ENCODE data around the gene ITCH. TPM values are rescaled to one million over a fixed set of nuclear protein-coding genes. Genes with fewer than 3 reads are reported as not detected.
"Not testable (repeated sequence)": the region's sequence is repeated elsewhere in the genome, so short reads cannot be mapped to it uniquely, and the experiment has no call there.

Gene ITCH
- total RNA-seq, 1 experiment from 2014 or later: 33.2 TPM

- in situ Hi-C loops (cut with HindIII; ENCODE audit: low sequenced_read_pairs): no loop called here
- DNase-seq (ENCODE audit: low spot score): no peak
Measured at GRCh38 chr20:34404803-34405202, 41.7 kb downstream of the ITCH start.

- in situ Hi-C loops (cut with HindIII; ENCODE audit: low sequenced_read_pairs); DNase-seq (ENCODE audit: low spot score): not testable (repeated sequence)
Measured at GRCh38 chr20:34405247-34405651, 42.2 kb downstream of the ITCH start.

- in situ Hi-C loops (cut with HindIII; ENCODE audit: low sequenced_read_pairs); DNase-seq (ENCODE audit: low spot score): not testable (repeated sequence)
Measured at GRCh38 chr20:34405942-34406341, 42.9 kb downstream of the ITCH start.

- in situ Hi-C loops (cut with HindIII; ENCODE audit: low sequenced_read_pairs): no loop called here
- DNase-seq (ENCODE audit: low spot score): no peak
Measured at GRCh38 chr20:34407962-34408474, 44.9 kb downstream of the ITCH start.

- DNase-seq (ENCODE audit: low spot score): no peak
- in situ Hi-C loops (cut with HindIII; ENCODE audit: low sequenced_read_pairs): no loop called here
Measured at GRCh38 chr20:34410336-34410735, 47.3 kb downstream of the ITCH start.

- no peak for DNase-seq (ENCODE audit: low spot score)
- in situ Hi-C loops (cut with HindIII; ENCODE audit: low sequenced_read_pairs): no loop called here
Measured at GRCh38 chr20:34412453-34412852, 49.4 kb downstream of the ITCH start.

GRCh38 chr20:34414525-34414924 lies 51.5 kb downstream of the ITCH start:
- in situ Hi-C loops (cut with HindIII; ENCODE audit: low sequenced_read_pairs); DNase-seq (ENCODE audit: low spot score): not testable (repeated sequence)

GRCh38 chr20:34415079-34415478 lies 52.0 kb downstream of the ITCH start:
- in situ Hi-C loops (cut with HindIII; ENCODE audit: low sequenced_read_pairs): no loop called here
- no peak for DNase-seq (ENCODE audit: low spot score)

- in situ Hi-C loops (cut with HindIII; ENCODE audit: low sequenced_read_pairs): no loop called here
Measured at GRCh38 chr20:34420146-34420545, 57.1 kb downstream of the ITCH start.

GRCh38 chr20:34420975-34421374 lies 57.9 kb downstream of the ITCH start:
- DNase-seq (ENCODE audit: low spot score): no peak
- in situ Hi-C loops (cut with HindIII; ENCODE audit: low sequenced_read_pairs): no loop called here

More at GRCh38 chr20:34420146-34420545, 57.1 kb downstream of the ITCH start:
- no peak for DNase-seq (ENCODE audit: low spot score)

- no peak for DNase-seq (ENCODE audit: low spot score)
- in situ Hi-C loops (cut with HindIII; ENCODE audit: low sequenced_read_pairs): no loop called here
Measured at GRCh38 chr20:34421766-34422466, 58.8 kb downstream of the ITCH start.

- in situ Hi-C loops (cut with HindIII; ENCODE audit: low sequenced_read_pairs); DNase-seq (ENCODE audit: low spot score): not testable (repeated sequence)
Measured at GRCh38 chr20:34425032-34425690, 62.1 kb downstream of the ITCH start.

- in situ Hi-C loops (cut with HindIII; ENCODE audit: low sequenced_read_pairs): no loop called here
- DNase-seq (ENCODE audit: low spot score): no peak
Measured at GRCh38 chr20:34426026-34426425, 63.0 kb downstream of the ITCH start.

GRCh38 chr20:34427331-34427730 lies 64.3 kb downstream of the ITCH start:
- no peak for DNase-seq (ENCODE audit: low spot score)
- in situ Hi-C loops (cut with HindIII; ENCODE audit: low sequenced_read_pairs): no loop called here

- in situ Hi-C loops (cut with HindIII; ENCODE audit: low sequenced_read_pairs): no loop called here
- no peak for DNase-seq (ENCODE audit: low spot score)
Measured at GRCh38 chr20:34427784-34428183, 64.7 kb downstream of the ITCH start.

- in situ Hi-C loops (cut with HindIII; ENCODE audit: low sequenced_read_pairs): no loop called here
Measured at GRCh38 chr20:34431168-34431567, 68.1 kb downstream of the ITCH start.

GRCh38 chr20:34432663-34433062 lies 69.6 kb downstream of the ITCH start:
- in situ Hi-C loops (cut with HindIII; ENCODE audit: low sequenced_read_pairs); DNase-seq (ENCODE audit: low spot score): not testable (repeated sequence)

More at GRCh38 chr20:34431168-34431567, 68.1 kb downstream of the ITCH start:
- no peak for DNase-seq (ENCODE audit: low spot score)

GRCh38 chr20:34433391-34433790 lies 70.3 kb downstream of the ITCH start:
- in situ Hi-C loops (cut with HindIII; ENCODE audit: low sequenced_read_pairs): no loop called here
- no peak for DNase-seq (ENCODE audit: low spot score)

GRCh38 chr20:34435589-34435988 lies 72.5 kb downstream of the ITCH start:
- DNase-seq (ENCODE audit: low spot score): no peak
- in situ Hi-C loops (cut with HindIII; ENCODE audit: low sequenced_read_pairs): no loop called here

- in situ Hi-C loops (cut with HindIII; ENCODE audit: low sequenced_read_pairs): no loop called here
- no peak for DNase-seq (ENCODE audit: low spot score)
Measured at GRCh38 chr20:34437330-34437986, 74.4 kb downstream of the ITCH start.
